H9 (cell line): ENCODE measurements around the gene LYRM7. TPM values are rescaled to one million over a fixed set of nuclear protein-coding genes. Genes with fewer than 3 reads are reported as not detected.

Experiments used
- DNase-seq: peaks from one replicate; pipeline ENCODE4 v3.0.0-alpha.2; 2017
- H2AFZ ChIP-seq: one replicate; pipeline ENCODE4 v1.6.1; 2013; ENCODE audit warnings: mild to moderate bottlenecking, low read length, control low read depth, moderate library complexity
- H2AK5ac ChIP-seq: 2 replicates; pipeline ENCODE4 v1.6.1; 2013; ENCODE audit warnings: low read length, control low read depth, mixed read lengths; ENCODE audit not compliant: insufficient read length
- H2BK120ac ChIP-seq: one replicate; pipeline ENCODE4 v1.6.1; 2013; ENCODE audit warnings: low read depth, mild to moderate bottlenecking, low read length, control low read depth, inconsistent platforms; ENCODE audit not compliant: poor library complexity, severe bottlenecking
- H2BK12ac ChIP-seq: 2 replicates; pipeline ENCODE4 v1.6.1; 2013; ENCODE audit warnings: low read length, control low read depth, mixed read lengths, low read depth; ENCODE audit not compliant: insufficient read length
- H2BK15ac ChIP-seq: 2 replicates; pipeline ENCODE4 v1.6.1; 2013; ENCODE audit warnings: low read depth, low read length, control low read depth
- H2BK20ac ChIP-seq: one replicate; pipeline ENCODE4 v1.6.1; 2013; ENCODE audit warnings: low read depth, mild to moderate bottlenecking, low read length, control low read depth, inconsistent platforms; ENCODE audit not compliant: poor library complexity, severe bottlenecking
- H2BK5ac ChIP-seq: 2 replicates; pipeline ENCODE4 v1.6.1; 2013; ENCODE audit warnings: low read length, control low read depth, mixed read lengths; ENCODE audit not compliant: insufficient read length
- H3K14ac ChIP-seq: 2 replicates; pipeline ENCODE4 v1.6.1; 2013; ENCODE audit warnings: low read length, control low read depth; ENCODE audit not compliant: insufficient read depth
- H3K18ac ChIP-seq: 2 replicates; pipeline ENCODE4 v1.6.1; 2013; ENCODE audit warnings: low read depth, mild to moderate bottlenecking, mixed read lengths, low read length, control low read depth; ENCODE audit not compliant: insufficient read length
- H3K23ac ChIP-seq: 2 replicates; pipeline ENCODE4 v1.6.1; 2013; ENCODE audit warnings: low read length, control low read depth, mixed read lengths, low read depth; ENCODE audit not compliant: insufficient read length
- H3K23me2 ChIP-seq: 2 replicates; pipeline ENCODE4 v1.6.1; 2013; ENCODE audit warnings: low read depth, mild to moderate bottlenecking, mixed read lengths, low read length, control low read depth; ENCODE audit not compliant: insufficient read length, poor library complexity, severe bottlenecking
- H3K27ac ChIP-seq: 2 replicates; pipeline ENCODE4 v1.5.1; 2013; ENCODE audit warnings: low read length, control low read depth, mixed read lengths, low read depth; ENCODE audit not compliant: insufficient read length
- H3K27me3 ChIP-seq: 2 replicates; pipeline ENCODE4 v1.6.1; 2013; ENCODE audit warnings: low read length, control low read depth, inconsistent platforms; ENCODE audit not compliant: insufficient read depth
- H3K4ac ChIP-seq: 2 replicates; pipeline ENCODE4 v1.6.1; 2013; ENCODE audit warnings: low read depth, mild to moderate bottlenecking, control low read depth, inconsistent platforms, low read length, moderate library complexity
- H3K4me1 ChIP-seq: 2 replicates; pipeline ENCODE4 v1.6.1; 2013; ENCODE audit warnings: low read length, control low read depth, inconsistent platforms; ENCODE audit not compliant: insufficient read depth
- H3K4me2 ChIP-seq: 2 replicates; pipeline ENCODE4 v1.6.1; 2013; ENCODE audit warnings: low read length, control low read depth, mixed read lengths; ENCODE audit not compliant: insufficient read length, insufficient read depth
- H3K56ac ChIP-seq: 2 replicates; pipeline ENCODE4 v1.6.1; 2013; ENCODE audit warnings: low read depth, mild to moderate bottlenecking, mixed read lengths, low read length, control low read depth; ENCODE audit not compliant: insufficient read length
- H3K79me1 ChIP-seq: 2 replicates; pipeline ENCODE4 v1.6.1; 2013; ENCODE audit warnings: low read depth, mild to moderate bottlenecking, moderate library complexity, low read length, control low read depth, inconsistent platforms; ENCODE audit not compliant: insufficient read depth, poor library complexity, severe bottlenecking
- H3K79me2 ChIP-seq: 2 replicates; pipeline ENCODE4 v1.6.1; 2013; ENCODE audit warnings: low read length, control low read depth, inconsistent platforms; ENCODE audit not compliant: insufficient read depth
- H3K9ac ChIP-seq: 2 replicates; pipeline ENCODE4 v1.6.1; 2013; ENCODE audit warnings: low read length, control low read depth, mixed read lengths; ENCODE audit not compliant: insufficient read length; ENCODE audit errors: extremely low read depth
- H3K9me3 ChIP-seq: one replicate; pipeline ENCODE4 v1.6.1; 2013; ENCODE audit warnings: low read depth, low read length, inconsistent platforms; ENCODE audit not compliant: control insufficient read depth
- H3T11ph ChIP-seq: one replicate; pipeline ENCODE4 v1.6.1; 2013; ENCODE audit warnings: mild to moderate bottlenecking, low read length, control low read depth, inconsistent platforms
- H4K20me1 ChIP-seq: one replicate; pipeline ENCODE4 v1.6.1; 2013; ENCODE audit not compliant: control insufficient read depth, insufficient read length, insufficient read depth
- H4K5ac ChIP-seq: 2 replicates; pipeline ENCODE4 v1.6.1; 2013; ENCODE audit warnings: low read depth, mild to moderate bottlenecking, mixed read lengths, low read length, control low read depth; ENCODE audit not compliant: insufficient read length
- H4K8ac ChIP-seq: replicated peaks from 2 replicates; pipeline ENCODE4 v1.6.1; 2013; ENCODE audit warnings: low read length, control low read depth, mixed read lengths, low read depth; ENCODE audit not compliant: insufficient read length
- H4K91ac ChIP-seq: 2 replicates; pipeline ENCODE4 v1.6.1; 2013; ENCODE audit warnings: low read depth, mild to moderate bottlenecking, moderate library complexity, mixed read lengths, low read length, control low read depth; ENCODE audit not compliant: insufficient read length
- H3K27ac Mint-ChIP-seq, 3 experiments: 2 replicates in 2 of 3; 3 replicates in 1 of 3; pipeline ENCODE4 v1.8.0; 2020 to 2021; ENCODE audit warnings: mixed read lengths in 3 of 3, mild to moderate bottlenecking in 1 of 3, moderate library complexity in 1 of 3
- H3K27me3 Mint-ChIP-seq: 2 replicates; pipeline ENCODE4 v1.8.0; 2021; ENCODE audit warnings: low read depth, mild to moderate bottlenecking, moderate library complexity, mixed read lengths
- H3K36me3 Mint-ChIP-seq, 3 experiments: 2 replicates in 2 of 3; 3 replicates in 1 of 3; pipeline ENCODE4 v1.8.0; 2020 to 2021; ENCODE audit warnings: low read depth in 3 of 3, mixed read lengths in 3 of 3; ENCODE audit not compliant: insufficient read depth in 1 of 3
- H3K4me1 Mint-ChIP-seq, 2 experiments: 2 replicates each; pipeline ENCODE4 v1.8.0; 2020; ENCODE audit warnings: mixed read lengths in 2 of 2
- H3K4me3 Mint-ChIP-seq, 2 experiments: 2 replicates in 1 of 2; 3 replicates in 1 of 2; pipeline ENCODE4 v1.8.0; 2020 to 2021; ENCODE audit warnings: mild to moderate bottlenecking in 2 of 2, mixed read lengths in 2 of 2, moderate library complexity in 1 of 2
- H3K9me3 Mint-ChIP-seq, 2 experiments: 2 replicates in 1 of 2; 3 replicates in 1 of 2; pipeline ENCODE4 v1.8.0; 2020; ENCODE audit warnings: mild to moderate bottlenecking in 2 of 2, mixed read lengths in 2 of 2, moderate library complexity in 1 of 2
- CTCF ChIP-seq: fragments of 200-600 bp; sonication (generic); conservative IDR thresholded peaks from 3 replicates; pipeline ENCODE4 v1.8.0; 2021; ENCODE audit warnings: antibody characterized with exemption, mild to moderate bottlenecking
- total RNA-seq: library from RNA; stranded (reverse); gene quantifications from 2 replicates; pipeline ENCODE4 v1.2.1, GENCODE V29; 2021

Gene LYRM7
- total RNA-seq, 1 experiment from 2014 or later: 7.0 TPM

DNA sequence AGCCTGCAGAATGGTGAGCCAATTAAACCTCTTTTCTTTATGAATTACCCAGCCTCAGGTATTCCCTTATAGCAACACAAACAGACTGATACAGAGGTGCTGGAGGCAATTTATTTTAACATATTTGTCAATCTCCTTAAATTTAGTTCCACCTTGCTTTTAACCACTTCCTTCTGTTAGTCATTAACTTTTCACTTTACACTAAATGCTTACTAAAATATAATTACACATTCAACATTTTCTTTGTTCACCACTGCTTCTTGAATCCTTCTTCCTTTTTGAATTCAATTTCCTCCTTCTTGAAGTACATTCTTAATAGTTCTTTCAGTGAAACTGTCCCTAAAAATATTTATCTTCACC, 39.4 kb downstream of the LYRM7 start:
- H3K56ac ChIP-seq: no peak overlapping the region
- H2BK120ac ChIP-seq: no peak overlapping the region
- no peaks in the 10 kb centered on the region; a peak in 1 of 5 replicates for H3K9me3 Mint-ChIP-seq
- H4K91ac ChIP-seq: no peak overlapping the region
- H3K9ac ChIP-seq: no peak overlapping the region
- no peak overlapping the region for H3T11ph ChIP-seq
- no peak for DNase-seq
- no peaks in the 10 kb centered on the region for H3K79me2 ChIP-seq
- no peak overlapping the region for H3K4me2 ChIP-seq
- H2BK20ac ChIP-seq: no peak overlapping the region
- H2BK15ac ChIP-seq: no peak overlapping the region
- no peak overlapping the region for H3K27ac ChIP-seq
- H3K27ac Mint-ChIP-seq: no peak overlapping the region
- no peak overlapping the region for H2BK12ac ChIP-seq
- H2AFZ ChIP-seq: no peak overlapping the region
- no peaks in the 10 kb centered on the region for H3K23me2 ChIP-seq
- H2BK5ac ChIP-seq: no peak overlapping the region
- H3K36me3 Mint-ChIP-seq: no peaks in the 10 kb centered on the region
- H3K27me3 ChIP-seq: no peaks in the 10 kb centered on the region
- peaks cover 12 to 27% of the 10 kb centered on the region in 2 experiments for H3K4me1 Mint-ChIP-seq
- H3K4me3 Mint-ChIP-seq: no peak overlapping the region
- H4K5ac ChIP-seq: no peak overlapping the region
- H3K27me3 Mint-ChIP-seq: no peaks in the 10 kb centered on the region
- H4K20me1 ChIP-seq: no peaks in the 10 kb centered on the region
- H3K4ac ChIP-seq: no peak overlapping the region
- no peaks in the 10 kb centered on the region for H3K79me1 ChIP-seq
- H4K8ac ChIP-seq: no peak overlapping the region
- no peak for TF ChIP-seq CTCF
- H3K9me3 ChIP-seq: no peaks in the 10 kb centered on the region
- H3K14ac ChIP-seq: no peak overlapping the region
- no peak overlapping the region for H3K18ac ChIP-seq
- no peaks in the 10 kb centered on the region; the same call in 1 of the 2 replicates for H3K4me1 ChIP-seq
- H2AK5ac ChIP-seq: no peak overlapping the region
- no peak overlapping the region for H3K23ac ChIP-seq
